Stromal cell of bone marrow (primary cell): ENCODE measurements around the gene UBN1.

ENCODE experiments used
- DNase-seq: peaks from one replicate; pipeline ENCODE4 v3.0.0-alpha.2; 2012; ENCODE audit warnings: low read depth

UBN1 gene

GRCh38 chr16:4825196-4825595 lies 22.1 kb upstream of the UBN1 start:
- no peak for DNase-seq

- DNase-seq: no peak
Measured at GRCh38 chr16:4826526-4826925, 20.8 kb upstream of the UBN1 start.

GRCh38 chr16:4826980-4827379 lies 20.3 kb upstream of the UBN1 start:
- no peak for DNase-seq

- DNase-seq: no peak
Measured at GRCh38 chr16:4828567-4829321, 18.5 kb upstream of the UBN1 start.

- DNase-seq: no peak
Measured at GRCh38 chr16:4830408-4830807, 16.9 kb upstream of the UBN1 start.

GRCh38 chr16:4831616-4832015 lies 15.7 kb upstream of the UBN1 start:
- DNase-seq: no peak

- DNase-seq: no peak
Measured at GRCh38 chr16:4832698-4833343, 14.5 kb upstream of the UBN1 start.

GRCh38 chr16:4833584-4833983 lies 13.7 kb upstream of the UBN1 start:
- no peak for DNase-seq

GRCh38 chr16:4836727-4837126 lies 10.6 kb upstream of the UBN1 start:
- DNase-seq: no peak

GRCh38 chr16:4837733-4838501 lies 9.4 kb upstream of the UBN1 start:
- no peak for DNase-seq

GRCh38 chr16:4839942-4840341 lies 7.3 kb upstream of the UBN1 start:
- DNase-seq: no peak

GRCh38 chr16:4840984-4841383 lies 6.3 kb upstream of the UBN1 start:
- no peak for DNase-seq

GRCh38 chr16:4846503-4846900 lies 779 bp upstream of the UBN1 start:
- peak; percentile 31 for DNase-seq

- peak; percentile 41 for DNase-seq
Measured at GRCh38 chr16:4847774-4848587, 700 bp downstream of the UBN1 start.

GRCh38 chr16:4850211-4850610 lies 2.9 kb downstream of the UBN1 start:
- no peak for DNase-seq

GRCh38 chr16:4852221-4852872 lies 5.1 kb downstream of the UBN1 start:
- DNase-seq: no peak

GRCh38 chr16:4855371-4855770 lies 8.1 kb downstream of the UBN1 start:
- no peak for DNase-seq

- no peak for DNase-seq
Measured at GRCh38 chr16:4855804-4856203, 8.5 kb downstream of the UBN1 start.

GRCh38 chr16:4859190-4859899 lies 12.1 kb downstream of the UBN1 start:
- DNase-seq: no peak

GRCh38 chr16:4859900-4860255 lies 12.6 kb downstream of the UBN1 start:
- no peak for DNase-seq

GRCh38 chr16:4860727-4861342 lies 13.6 kb downstream of the UBN1 start:
- no peak for DNase-seq
